Occipital lobe (tissue), 2 donors: Measurements from ENCODE around the gene SATB2. TPM values are rescaled to one million over a fixed set of nuclear protein-coding genes. Genes with fewer than 3 reads are reported as not detected.
A peak's percentile ranks its signal among the peaks of the same experiment; 100 is the strongest.

Experiments
- DNase-seq: peaks from one replicate; lab custom pipeline; 2025; lab: John Stamatoyannopoulos, UW
- total RNA-seq: library from RNA; depleted of rRNA; stranded (reverse); fragments of >200 nt; gene quantifications from one replicate; pipeline ENCODE4 v1.2.3, GENCODE V29; 2014

Gene SATB2
- total RNA-seq = 532 TPM

GRCh38 chr2:199457147-199458008 is at the start of gene SATB2:
SATB2 (minus strand) TSS chr2:199457939; CDS start chr2:199456037, 1,902 bp downstream.
- DNase-seq = peak; percentile 13

GRCh38 chr2:199505755-199506403 is 48.1 kb upstream of the SATB2 start:
- no peak for DNase-seq

- DNase-seq = no peak
Measured at GRCh38 chr2:199503148-199503547, 45.4 kb upstream of the SATB2 start.

GRCh38 chr2:199499005-199499404 is 41.3 kb upstream of the SATB2 start:
- DNase-seq = no peak

GRCh38 chr2:199495147-199495546 is 37.4 kb upstream of the SATB2 start:
- DNase-seq = no peak

- DNase-seq = no peak
Measured at GRCh38 chr2:199490049-199490448, 32.3 kb upstream of the SATB2 start.

GRCh38 chr2:199488772-199489400 is 31.1 kb upstream of the SATB2 start:
- DNase-seq = peak; percentile 2

- no peak for DNase-seq
Measured at GRCh38 chr2:199485732-199486335, 28.1 kb upstream of the SATB2 start.

GRCh38 chr2:199484927-199485326 is 27.2 kb upstream of the SATB2 start:
- no peak for DNase-seq

- no peak for DNase-seq
Measured at GRCh38 chr2:199480966-199481365, 23.2 kb upstream of the SATB2 start.

GRCh38 chr2:199477277-199477834 is 19.6 kb upstream of the SATB2 start:
- no peak for DNase-seq

GRCh38 chr2:199471443-199472057 is 13.8 kb upstream of the SATB2 start:
- peak; percentile 56 for DNase-seq

- peak; percentile 48 for DNase-seq
Measured at GRCh38 chr2:199470672-199471442, 13.1 kb upstream of the SATB2 start.

- DNase-seq = no peak
Measured at GRCh38 chr2:199470361-199470671, 12.6 kb upstream of the SATB2 start.

- peak; percentile 5 for DNase-seq
Measured at GRCh38 chr2:199469514-199470360, 12.0 kb upstream of the SATB2 start.

- DNase-seq = peak; percentile 17
Measured at GRCh38 chr2:199468561-199469513, 11.1 kb upstream of the SATB2 start.

- DNase-seq = peak; percentile 4
Measured at GRCh38 chr2:199467066-199467822, 9.5 kb upstream of the SATB2 start.

GRCh38 chr2:199466692-199467065 is 8.9 kb upstream of the SATB2 start:
- no peak for DNase-seq
